Fibroblast of the aortic adventitia (primary cell): ENCODE results near the gene LMBR1. TPM values are rescaled to one million over a fixed set of nuclear protein-coding genes. Genes with fewer than 3 reads are reported as not detected.

Source experiments
- DNase-seq: peaks from one replicate; pipeline ENCODE4 v3.0.0-alpha.2; 2010; ENCODE audit warnings: low read depth
- H3K4me3 ChIP-seq: 2 replicates; pipeline ENCODE4 v1.5.1; 2011; ENCODE audit warnings: low read depth, mild to moderate bottlenecking, control low read depth, low read length, moderate library complexity
- total RNA-seq: library from RNA; depleted of rRNA; stranded (reverse); fragments of >200 nt; gene quantifications from 2 replicates; pipeline ENCODE4 v1.2.3, GENCODE V29; 2012; ENCODE audit warnings: low replicate concordance
- TF ChIP-seq, protein P1 (sequence below): IDR thresholded peaks from 2 replicates; pipeline ENCODE4 v1.5.1; 2011; ENCODE audit warnings: mild to moderate bottlenecking, low read length, control low read depth, inconsistent platforms; ENCODE audit not compliant: insufficient read depth

The LMBR1 gene
- total RNA-seq, 1 donor = 45.3 TPM

DNA sequence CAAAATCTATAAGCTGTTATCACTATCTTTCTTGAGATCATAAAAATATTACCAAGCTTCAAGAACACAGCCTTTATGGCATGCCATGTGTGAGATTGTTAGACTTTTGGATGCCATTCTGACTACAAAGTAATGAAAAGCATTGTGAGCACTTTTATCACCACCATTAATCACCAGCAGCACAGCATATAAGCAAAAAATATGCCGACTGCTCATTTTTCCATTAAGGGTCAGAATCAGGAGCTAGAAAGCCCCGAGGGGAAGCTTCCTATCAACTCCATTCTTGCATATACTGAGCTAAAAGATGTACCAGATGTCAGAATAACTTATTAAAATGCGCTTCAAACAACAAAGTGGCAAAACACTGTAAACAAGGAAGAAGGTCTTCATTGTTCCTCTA lies 114.3 kb downstream of the LMBR1 start:
- TF ChIP-seq, protein P1, sequence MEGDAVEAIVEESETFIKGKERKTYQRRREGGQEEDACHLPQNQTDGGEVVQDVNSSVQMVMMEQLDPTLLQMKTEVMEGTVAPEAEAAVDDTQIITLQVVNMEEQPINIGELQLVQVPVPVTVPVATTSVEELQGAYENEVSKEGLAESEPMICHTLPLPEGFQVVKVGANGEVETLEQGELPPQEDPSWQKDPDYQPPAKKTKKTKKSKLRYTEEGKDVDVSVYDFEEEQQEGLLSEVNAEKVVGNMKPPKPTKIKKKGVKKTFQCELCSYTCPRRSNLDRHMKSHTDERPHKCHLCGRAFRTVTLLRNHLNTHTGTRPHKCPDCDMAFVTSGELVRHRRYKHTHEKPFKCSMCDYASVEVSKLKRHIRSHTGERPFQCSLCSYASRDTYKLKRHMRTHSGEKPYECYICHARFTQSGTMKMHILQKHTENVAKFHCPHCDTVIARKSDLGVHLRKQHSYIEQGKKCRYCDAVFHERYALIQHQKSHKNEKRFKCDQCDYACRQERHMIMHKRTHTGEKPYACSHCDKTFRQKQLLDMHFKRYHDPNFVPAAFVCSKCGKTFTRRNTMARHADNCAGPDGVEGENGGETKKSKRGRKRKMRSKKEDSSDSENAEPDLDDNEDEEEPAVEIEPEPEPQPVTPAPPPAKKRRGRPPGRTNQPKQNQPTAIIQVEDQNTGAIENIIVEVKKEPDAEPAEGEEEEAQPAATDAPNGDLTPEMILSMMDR = no peak
- no peak overlapping the region for H3K4me3 ChIP-seq
- DNase-seq = no peak

GRCh38 chr7:156778201-156778600 lies 114.8 kb downstream of the LMBR1 start:
- H3K4me3 ChIP-seq = no peak overlapping the region
- TF ChIP-seq, protein P1 = peak; percentile 32
- no peak for DNase-seq

GRCh38 chr7:156777364-156778069 lies 115.5 kb downstream of the LMBR1 start:
- TF ChIP-seq, protein P1 = no peak
- DNase-seq = no peak
- no peak overlapping the region for H3K4me3 ChIP-seq

- TF ChIP-seq, protein P1 = no peak
- H3K4me3 ChIP-seq = no peak overlapping the region
- peak; percentile 35 for DNase-seq
Observed at GRCh38 chr7:156776527-156776926, 116.5 kb downstream of the LMBR1 start.

GRCh38 chr7:156773966-156774365 lies 119.0 kb downstream of the LMBR1 start:
- no peak for DNase-seq
- TF ChIP-seq, protein P1 = no peak
- H3K4me3 ChIP-seq = no peak overlapping the region

- no peak for DNase-seq
- no peak overlapping the region for H3K4me3 ChIP-seq
- TF ChIP-seq, protein P1 = no peak
Observed at GRCh38 chr7:156772725-156773124, 120.3 kb downstream of the LMBR1 start.
